NAMALWA (cell line): ENCODE results near the gene PSMG4.

ENCODE experiments used
- DNase-seq: peaks from one replicate; pipeline ENCODE4 v3.0.0-alpha.2; 2015; ENCODE audit warnings: low spot score

PSMG4 gene

GRCh38 chr6:3277251-3277650 is 18.5 kb downstream of the PSMG4 start:
- no peak for DNase-seq

- no peak for DNase-seq
Measured at GRCh38 chr6:3277851-3278416, 19.2 kb downstream of the PSMG4 start.

- DNase-seq, result no peak
Measured at GRCh38 chr6:3278691-3279090, 19.9 kb downstream of the PSMG4 start.

GRCh38 chr6:3280091-3280490 is 21.3 kb downstream of the PSMG4 start:
- no peak for DNase-seq

GRCh38 chr6:3280866-3281465 is 22.2 kb downstream of the PSMG4 start:
- no peak for DNase-seq

- no peak for DNase-seq
Measured at GRCh38 chr6:3281631-3282475, 23.1 kb downstream of the PSMG4 start.

GRCh38 chr6:3282476-3283236 is 23.9 kb downstream of the PSMG4 start:
- no peak for DNase-seq

- no peak for DNase-seq
Measured at GRCh38 chr6:3283241-3283640, 24.5 kb downstream of the PSMG4 start.

GRCh38 chr6:3283641-3284435 is 25.1 kb downstream of the PSMG4 start:
- no peak for DNase-seq

GRCh38 chr6:3284436-3284876 is 25.7 kb downstream of the PSMG4 start:
- DNase-seq, result no peak

- no peak for DNase-seq
Measured at GRCh38 chr6:3285049-3285639, 26.4 kb downstream of the PSMG4 start.

GRCh38 chr6:3285732-3286131 is 27.0 kb downstream of the PSMG4 start:
- DNase-seq, result no peak

- DNase-seq, result no peak
Measured at GRCh38 chr6:3286641-3287171, 28.0 kb downstream of the PSMG4 start.

- no peak for DNase-seq
Measured at GRCh38 chr6:3287308-3287707, 28.6 kb downstream of the PSMG4 start.

- DNase-seq, result no peak
Measured at GRCh38 chr6:3287976-3288707, 29.4 kb downstream of the PSMG4 start.

- DNase-seq, result no peak
Measured at GRCh38 chr6:3288711-3289663, 30.2 kb downstream of the PSMG4 start.

- no peak for DNase-seq
Measured at GRCh38 chr6:3289664-3290055, 30.9 kb downstream of the PSMG4 start.

- DNase-seq, result no peak
Measured at GRCh38 chr6:3290149-3290930, 31.6 kb downstream of the PSMG4 start.

- DNase-seq, result no peak
Measured at GRCh38 chr6:3290931-3291211, 32.1 kb downstream of the PSMG4 start.
